ENCODE data around the gene ERF. TPM values are rescaled to one million over a fixed set of nuclear protein-coding genes. Genes with fewer than 3 reads are reported as not detected.
A peak's percentile ranks its signal among the peaks of the same experiment; 100 is the strongest.

Gene ERF
- total RNA-seq, 2 donors from 2014 or later = 46.6 to 49.8 TPM

DNA sequence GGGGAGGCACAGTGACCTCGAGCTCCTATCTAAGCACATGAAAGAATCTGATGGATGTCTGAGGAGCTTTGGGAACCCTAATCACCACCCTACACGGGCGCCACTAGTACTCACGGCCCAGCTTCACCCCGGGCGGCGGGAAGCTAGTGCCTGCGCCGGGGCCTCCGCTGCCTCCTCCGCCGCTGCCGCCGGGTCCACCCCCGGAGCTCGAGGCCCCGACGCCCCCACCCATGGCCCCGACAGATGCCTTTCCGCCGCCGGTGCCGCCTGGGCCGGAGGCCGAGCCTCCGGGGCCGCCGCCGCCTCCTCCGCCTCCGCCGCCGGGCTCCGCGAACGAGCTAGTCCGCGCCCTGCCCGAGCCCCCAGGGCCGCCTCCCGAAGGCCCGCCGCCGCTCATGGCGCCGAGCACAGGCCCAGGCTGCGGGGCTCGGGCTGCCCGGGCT lies 12.8 kb downstream of the ERF start:
- no peaks in the 10 kb centered on the region for H3K36me3 ChIP-seq
- DNase-seq (ENCODE audit: low spot score) = no peak
- ATAC-seq (ENCODE audit: insufficient number of reproducible peaks, low FRiP score, low read depth) = no peak
- H3K27ac ChIP-seq = peak overlapping the region; percentile 78 to 81
- TF ChIP-seq, protein P1, sequence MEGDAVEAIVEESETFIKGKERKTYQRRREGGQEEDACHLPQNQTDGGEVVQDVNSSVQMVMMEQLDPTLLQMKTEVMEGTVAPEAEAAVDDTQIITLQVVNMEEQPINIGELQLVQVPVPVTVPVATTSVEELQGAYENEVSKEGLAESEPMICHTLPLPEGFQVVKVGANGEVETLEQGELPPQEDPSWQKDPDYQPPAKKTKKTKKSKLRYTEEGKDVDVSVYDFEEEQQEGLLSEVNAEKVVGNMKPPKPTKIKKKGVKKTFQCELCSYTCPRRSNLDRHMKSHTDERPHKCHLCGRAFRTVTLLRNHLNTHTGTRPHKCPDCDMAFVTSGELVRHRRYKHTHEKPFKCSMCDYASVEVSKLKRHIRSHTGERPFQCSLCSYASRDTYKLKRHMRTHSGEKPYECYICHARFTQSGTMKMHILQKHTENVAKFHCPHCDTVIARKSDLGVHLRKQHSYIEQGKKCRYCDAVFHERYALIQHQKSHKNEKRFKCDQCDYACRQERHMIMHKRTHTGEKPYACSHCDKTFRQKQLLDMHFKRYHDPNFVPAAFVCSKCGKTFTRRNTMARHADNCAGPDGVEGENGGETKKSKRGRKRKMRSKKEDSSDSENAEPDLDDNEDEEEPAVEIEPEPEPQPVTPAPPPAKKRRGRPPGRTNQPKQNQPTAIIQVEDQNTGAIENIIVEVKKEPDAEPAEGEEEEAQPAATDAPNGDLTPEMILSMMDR (IDR thresholded peaks at IDR 0.05) = no peak
- H3K27me3 ChIP-seq (replicated peaks; ENCODE audit: insufficient read depth) = no peaks in the 10 kb centered on the region
- peaks cover 29 to 48% of the 10 kb centered on the region in 2 donors for H3K4me1 ChIP-seq (ENCODE audit: control insufficient read depth in 1 of 2, low read depth in 2 of 2)
- peak overlapping the region; percentile 75 for H3K4me3 ChIP-seq
- no peaks in the 10 kb centered on the region for H3K9me3 ChIP-seq

DNA sequence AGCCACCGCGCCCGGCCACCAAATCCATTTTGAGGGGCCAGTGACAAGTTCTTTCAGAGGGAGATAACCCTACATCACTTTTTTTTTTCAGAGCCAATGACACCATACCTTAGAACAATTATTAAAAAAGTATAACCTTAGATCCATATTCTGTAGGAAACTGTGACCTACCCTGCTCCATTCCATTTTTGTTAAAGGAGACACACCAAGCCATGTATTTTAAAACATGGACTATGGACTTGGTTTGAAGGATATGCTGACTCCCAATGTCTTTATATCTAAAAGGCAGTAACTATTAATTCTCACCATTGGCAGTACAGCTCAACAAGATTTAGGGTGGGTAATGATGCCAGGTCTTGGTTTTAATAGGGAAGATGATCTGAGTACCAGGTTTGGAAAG lies 13.6 kb downstream of the ERF start:
- Histone ChIP-seq H3K27me3 (replicated peaks; ENCODE audit: insufficient read depth) (no peaks in the 10 kb centered on the region), H3K4me1 (ENCODE audit: control insufficient read depth in 1 of 2, low read depth in 2 of 2) (peaks cover 29 to 40% of the 10 kb centered on the region in 2 donors), H3K4me3 (peak overlapping the region; percentile 75), H3K27ac (no peak overlapping the region), H3K36me3 (peaks cover 2% of the 10 kb centered on the region), H3K9me3 (no peaks in the 10 kb centered on the region)
- TF ChIP-seq, protein P1 (IDR thresholded peaks at IDR 0.05) = no peak
- no peak for ATAC-seq (ENCODE audit: insufficient number of reproducible peaks, low FRiP score, low read depth)
- DNase-seq (ENCODE audit: low spot score) = no peak

DNA sequence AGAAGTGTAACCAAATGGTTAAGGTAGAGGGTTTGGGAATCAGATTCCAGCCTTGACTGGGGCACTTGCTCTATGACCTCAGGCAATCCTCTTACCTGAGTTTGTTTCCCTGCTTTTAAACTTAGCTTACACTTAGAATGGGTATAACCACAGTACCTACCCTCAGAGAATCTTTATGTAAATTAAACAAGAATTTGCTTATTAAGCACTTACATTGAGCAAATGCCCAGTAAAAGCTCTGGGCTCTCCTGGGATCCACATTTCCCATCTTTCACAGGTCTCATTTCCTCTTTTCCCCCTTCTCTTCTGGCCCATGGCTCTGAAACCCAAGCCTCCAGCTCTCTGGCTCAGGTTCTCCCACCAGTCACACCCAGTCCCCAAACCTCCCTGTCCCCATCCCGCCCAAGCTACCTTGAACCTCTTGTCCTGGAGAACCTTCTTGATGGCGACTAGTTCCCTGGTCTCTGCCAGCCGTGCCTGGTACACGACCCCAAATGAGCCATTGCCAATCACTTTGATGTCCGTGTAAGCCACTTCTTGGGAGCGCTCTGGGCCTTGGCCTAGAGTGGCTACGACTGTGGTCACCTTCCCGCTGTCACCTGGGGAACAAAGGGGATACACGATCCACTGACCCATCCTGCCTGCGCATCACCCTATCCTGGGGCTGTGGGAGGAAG lies 15.2 kb downstream of the ERF start:
- no peaks in the 10 kb centered on the region for H3K9me3 ChIP-seq
- ATAC-seq (ENCODE audit: insufficient number of reproducible peaks, low FRiP score, low read depth) (no peak), DNase-seq (ENCODE audit: low spot score) (no peak)
- H3K27ac ChIP-seq = no peak overlapping the region
- TF ChIP-seq, protein P1 (IDR thresholded peaks at IDR 0.05) = no peak
- H3K4me3 ChIP-seq = no peak overlapping the region
- no peaks in the 10 kb centered on the region for H3K27me3 ChIP-seq (replicated peaks; ENCODE audit: insufficient read depth)
- H3K4me1 ChIP-seq (ENCODE audit: control insufficient read depth in 1 of 2, low read depth in 2 of 2) = peaks cover 20 to 24% of the 10 kb centered on the region in 2 donors
- H3K36me3 ChIP-seq = peaks cover 15% of the 10 kb centered on the region

DNA sequence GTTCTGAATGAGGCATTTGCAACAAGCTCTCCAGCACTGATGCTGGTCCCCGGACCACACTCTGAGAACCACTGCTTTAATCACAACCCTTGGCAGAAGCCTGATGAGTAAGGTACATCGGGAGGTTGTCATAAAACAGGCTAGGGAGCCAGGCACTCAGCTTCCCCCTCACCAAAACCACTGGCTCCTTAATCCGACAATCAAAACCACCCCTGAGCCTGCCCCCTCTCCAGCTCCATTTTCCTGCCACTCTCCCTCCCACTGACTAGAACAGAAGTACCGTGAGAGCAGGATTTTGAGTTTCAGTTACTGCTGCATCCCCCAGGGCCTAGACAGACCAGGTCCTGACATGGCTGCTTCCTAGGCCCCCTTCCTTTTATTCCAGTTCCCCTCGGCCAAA lies 19.7 kb downstream of the ERF start:
- peaks cover 44% of the 10 kb centered on the region for H3K36me3 ChIP-seq
- TF ChIP-seq, protein P1 (IDR thresholded peaks at IDR 0.05) = no peak
- no peak for ATAC-seq (ENCODE audit: insufficient number of reproducible peaks, low FRiP score, low read depth)

DNA sequence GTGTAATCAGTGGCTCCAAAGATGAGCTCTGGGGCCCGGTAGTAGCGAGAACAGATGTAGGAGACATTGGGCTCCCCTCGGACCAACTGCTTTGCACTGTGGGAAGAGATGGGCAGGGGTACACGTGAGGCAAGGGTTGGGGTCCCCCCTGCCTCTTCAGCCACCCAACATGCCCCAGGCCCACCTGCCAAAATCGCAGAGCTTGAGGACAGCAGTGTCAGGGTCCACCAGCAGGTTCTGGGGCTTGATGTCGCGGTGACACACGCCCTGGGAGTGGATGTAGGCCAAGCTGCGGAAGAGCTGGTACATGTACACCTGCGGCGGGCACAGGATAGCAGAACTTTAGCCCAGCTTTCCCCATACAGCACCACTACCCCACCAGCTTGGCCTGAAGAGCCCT lies 20.6 kb downstream of the ERF start:
- Histone ChIP-seq H3K27ac (no peak overlapping the region), H3K4me3 (no peak overlapping the region), H3K4me1 (ENCODE audit: control insufficient read depth in 1 of 2, low read depth in 2 of 2) (no peaks in the 10 kb centered on the region), H3K9me3 (no peaks in the 10 kb centered on the region), H3K27me3 (replicated peaks; ENCODE audit: insufficient read depth) (no peaks in the 10 kb centered on the region), H3K36me3 (peaks cover 53% of the 10 kb centered on the region)
- TF ChIP-seq, protein P1 (IDR thresholded peaks at IDR 0.05) = no peak
- DNase-seq (ENCODE audit: low spot score) = no peak
- no peak for ATAC-seq (ENCODE audit: insufficient number of reproducible peaks, low FRiP score, low read depth)

More for the DNA sequence above, 19.7 kb downstream of the ERF start:
- H3K4me3 ChIP-seq = no peak overlapping the region
- no peaks in the 10 kb centered on the region for H3K4me1 ChIP-seq (ENCODE audit: control insufficient read depth in 1 of 2, low read depth in 2 of 2)
- no peak overlapping the region for H3K27ac ChIP-seq
- H3K27me3 ChIP-seq (replicated peaks; ENCODE audit: insufficient read depth) = no peaks in the 10 kb centered on the region
- no peak for DNase-seq (ENCODE audit: low spot score)
- H3K9me3 ChIP-seq = no peaks in the 10 kb centered on the region
